Adrenal gland (tissue), 12 donors: ENCODE measurements around the gene ZCCHC4. TPM values are rescaled to one million over a fixed set of nuclear protein-coding genes. Genes with fewer than 3 reads are reported as not detected.

ENCODE experiments used
- DNase-seq, 7 donors: peaks; one replicate each; pipeline ENCODE4 v3.0.0-alpha.2; 2019 to 2020
- H3K27ac ChIP-seq, 5 donors: fragments of 200-600 bp; sonication (generic) in 4 of 5; 1 replicate in 3 of 5; 2 replicates in 2 of 5; pipeline versions ENCODE4 v1.5.1 to v1.8.0; 2016 to 2020; ENCODE audit warnings: mild to moderate bottlenecking in 1 of 5
- H3K27me3 ChIP-seq: fragments of 200-600 bp; 2 replicates; pipeline ENCODE4 v1.8.0; 2021
- H3K36me3 ChIP-seq, 2 donors: fragments of 200-600 bp; replicated peaks in 1 of 2; 1 replicate in 1 of 2; 2 replicates in 1 of 2; pipeline versions ENCODE4 v1.5.1 to v1.8.0; 2018 to 2022
- H3K4me1 ChIP-seq, 2 donors: fragments of 200-600 bp; replicated peaks in 1 of 2; 1 replicate in 1 of 2; 2 replicates in 1 of 2; pipeline versions ENCODE4 v1.5.1 to v1.8.0; 2018 to 2021
- H3K4me3 ChIP-seq, 4 donors: fragments of 200-600 bp; sonication (generic) in 3 of 4; one replicate each; pipeline ENCODE4 v1.5.1; 2016 to 2018
- H3K9me3 ChIP-seq, 3 donors: fragments of 200-600 bp; sonication (generic) in 1 of 3; replicated peaks in 1 of 3; 1 replicate in 2 of 3; 2 replicates in 1 of 3; pipeline versions ENCODE4 v1.5.1 to v1.8.0; 2016 to 2021
- POLR2A ChIP-seq, 2 donors: fragments of 450-650 bp; IDR thresholded peaks; one replicate each; pipeline ENCODE4 v1.6.1; 2017; ENCODE audit warnings: antibody characterized with exemption in 2 of 2, mild to moderate bottlenecking in 2 of 2, moderate library complexity in 1 of 2
- WGBS, 4 donors: extraction: QIAGEN DNeasy Blood & Tissue Kit in 2 of 4; methylation state at CpG; one replicate each; pipeline versions ENCODE4 v1.1.5 to v1.1.7; 2013 to 2017; 5-methylcytosine and 5-hydroxymethylcytosine counted together
- intact Hi-C, 2 donors: fragments of 100-400 bp; cut with DNase I; formaldehyde crosslinking; loops; one replicate each; pipeline versions ENCODE4 v1.14.1 to v1.15.0; 2022 to 2023
- polyA plus RNA-seq, 3 donors: library from polyadenylated mRNA; stranded (reverse); fragments of 200-250 nt in 2 of 3; fragments of 350-450 nt in 1 of 3; fragmentation: Illumina TruSeq in 1 of 3; extraction: RNeasy Lipid Tissue Mini Kit (QIAGEN cat#74804) in 1 of 3; gene quantifications; one replicate each; pipeline ENCODE4 v1.2.3, GENCODE V29; 2013 to 2014
- total RNA-seq, 9 donors: library from RNA; depleted of rRNA in 4 of 9; stranded (reverse); fragments of >200 nt in 4 of 9; fragments of 120-200 nt in 1 of 9; fragmentation: NEBNext Ultra II Directional in 1 of 9; extraction: Animal tissue kit (Norgen Biotek cat#: 25700) in 1 of 9; gene quantifications; one replicate each; pipeline versions ENCODE4 v1.1.0 to v1.2.4, GENCODE V29; 2013 to 2023
- TF ChIP-seq, protein P1 (sequence below), 6 experiments: fragments of 450-650 bp in 4 of 6; fragments of 200-600 bp in 2 of 6; sonication (generic) in 1 of 6; IDR thresholded peaks; 1 replicate in 5 of 6; 2 replicates in 1 of 6; pipeline versions ENCODE4 v1.5.1 to v1.8.0; 2016 to 2021; ENCODE audit warnings: antibody characterized with exemption in 6 of 6, mild to moderate bottlenecking in 2 of 6, moderate library complexity in 1 of 6
- donor health status: healthy with polysubstance abuse.
- donor health status: Bipolar disorder and iron deficiency.
- donor health status: DM: yes; HTN: yes; CAD: no.
- donor health status: DM: no; HTN: no; CAD: no.
- donor health status: DM: no; HTN: no; CAD: no.
- donor health status: DM: yes; HTN: yes; CAD: no.

The ZCCHC4 gene
- total and polyA plus RNA-seq, 12 donors = 4.8 to 14.8 (median 10.4) TPM

DNA sequence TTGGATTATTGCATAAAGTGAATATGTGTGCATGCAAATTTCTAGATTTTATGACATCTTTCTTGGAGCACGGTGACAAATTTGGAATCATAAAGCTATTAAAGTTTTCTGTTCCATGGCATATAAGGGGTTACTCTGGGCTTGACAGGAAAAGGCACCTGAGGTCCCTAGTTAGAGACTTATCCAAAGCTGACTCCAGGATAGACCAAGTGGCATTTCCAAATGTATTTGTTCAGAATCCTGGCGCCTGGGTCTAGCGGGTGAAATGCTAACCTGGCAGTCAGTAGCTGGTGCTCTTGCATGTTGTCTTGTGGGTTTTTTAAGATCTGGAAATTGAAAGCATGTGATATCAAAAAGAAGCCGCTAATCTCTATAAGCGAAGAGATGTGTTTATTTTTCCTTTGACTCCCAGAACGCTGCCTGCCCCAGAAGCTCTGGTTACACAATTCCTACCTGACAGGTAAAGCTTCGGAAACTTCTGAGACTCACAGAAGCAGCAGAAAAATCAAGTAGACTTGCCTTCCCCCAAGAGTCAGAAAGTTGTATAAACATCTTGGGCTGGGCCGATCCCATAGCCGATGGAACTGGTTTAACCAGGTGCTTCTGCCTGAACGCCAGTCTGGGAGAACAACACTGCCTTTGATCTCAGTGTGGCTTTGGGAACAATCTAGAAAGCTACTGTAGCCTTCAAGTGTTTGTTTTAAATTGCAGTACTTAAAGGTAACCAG is 12.9 kb upstream of the ZCCHC4 start:
- H3K4me3 ChIP-seq = no peak overlapping the region
- DNase-seq = no peak
- H3K27ac ChIP-seq = no peak overlapping the region
- H3K36me3 ChIP-seq = no peaks in the 10 kb centered on the region
- no peaks in the 10 kb centered on the region for H3K4me1 ChIP-seq
- no peak for TF ChIP-seq POLR2A (IDR thresholded peaks at IDR 0.05)
- TF ChIP-seq, protein P1, sequence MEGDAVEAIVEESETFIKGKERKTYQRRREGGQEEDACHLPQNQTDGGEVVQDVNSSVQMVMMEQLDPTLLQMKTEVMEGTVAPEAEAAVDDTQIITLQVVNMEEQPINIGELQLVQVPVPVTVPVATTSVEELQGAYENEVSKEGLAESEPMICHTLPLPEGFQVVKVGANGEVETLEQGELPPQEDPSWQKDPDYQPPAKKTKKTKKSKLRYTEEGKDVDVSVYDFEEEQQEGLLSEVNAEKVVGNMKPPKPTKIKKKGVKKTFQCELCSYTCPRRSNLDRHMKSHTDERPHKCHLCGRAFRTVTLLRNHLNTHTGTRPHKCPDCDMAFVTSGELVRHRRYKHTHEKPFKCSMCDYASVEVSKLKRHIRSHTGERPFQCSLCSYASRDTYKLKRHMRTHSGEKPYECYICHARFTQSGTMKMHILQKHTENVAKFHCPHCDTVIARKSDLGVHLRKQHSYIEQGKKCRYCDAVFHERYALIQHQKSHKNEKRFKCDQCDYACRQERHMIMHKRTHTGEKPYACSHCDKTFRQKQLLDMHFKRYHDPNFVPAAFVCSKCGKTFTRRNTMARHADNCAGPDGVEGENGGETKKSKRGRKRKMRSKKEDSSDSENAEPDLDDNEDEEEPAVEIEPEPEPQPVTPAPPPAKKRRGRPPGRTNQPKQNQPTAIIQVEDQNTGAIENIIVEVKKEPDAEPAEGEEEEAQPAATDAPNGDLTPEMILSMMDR (IDR thresholded peaks at IDR 0.05) = no peak
- no peaks in the 10 kb centered on the region for H3K9me3 ChIP-seq
- 55 to 66% (median 59%) methylated on average over 10 of the region's 10 CpGs for WGBS, 4 donors
- H3K27me3 ChIP-seq = peaks cover 3% of the 10 kb centered on the region
- intact Hi-C loops = no loop called here

DNA sequence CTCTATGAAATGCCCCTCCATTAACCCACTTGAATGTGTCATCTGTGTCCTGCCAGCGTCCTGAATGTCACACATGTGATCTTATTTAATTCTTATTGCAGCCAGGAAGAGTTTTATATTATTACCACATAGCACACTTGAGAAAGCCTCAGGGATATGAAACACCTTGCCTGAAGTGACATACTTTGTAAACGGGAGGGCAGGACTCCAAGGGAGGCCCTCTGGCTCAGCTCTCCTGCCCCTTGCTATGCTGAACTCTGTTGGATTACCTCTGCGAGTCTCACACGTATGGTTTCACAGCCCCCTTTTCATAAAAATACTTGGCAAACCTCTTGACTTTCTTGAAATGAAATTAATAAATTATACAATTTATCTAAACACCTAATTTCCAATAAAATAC is 11.1 kb upstream of the ZCCHC4 start:
- H3K4me1 ChIP-seq = no peaks in the 10 kb centered on the region
- H3K27me3 ChIP-seq = peaks cover 3% of the 10 kb centered on the region
- H3K27ac ChIP-seq = no peak overlapping the region
- no peak for DNase-seq
- H3K9me3 ChIP-seq = no peaks in the 10 kb centered on the region
- H3K36me3 ChIP-seq = no peaks in the 10 kb centered on the region
- intact Hi-C loops = no loop called here
- 74 to 83% (median 81%) methylated on average over 4 of the region's 4 CpGs for WGBS, 4 donors
- H3K4me3 ChIP-seq = no peak overlapping the region
- TF ChIP-seq POLR2A (IDR thresholded peaks at IDR 0.05) = no peak
- TF ChIP-seq, protein P1 (IDR thresholded peaks at IDR 0.05) = no peak

DNA sequence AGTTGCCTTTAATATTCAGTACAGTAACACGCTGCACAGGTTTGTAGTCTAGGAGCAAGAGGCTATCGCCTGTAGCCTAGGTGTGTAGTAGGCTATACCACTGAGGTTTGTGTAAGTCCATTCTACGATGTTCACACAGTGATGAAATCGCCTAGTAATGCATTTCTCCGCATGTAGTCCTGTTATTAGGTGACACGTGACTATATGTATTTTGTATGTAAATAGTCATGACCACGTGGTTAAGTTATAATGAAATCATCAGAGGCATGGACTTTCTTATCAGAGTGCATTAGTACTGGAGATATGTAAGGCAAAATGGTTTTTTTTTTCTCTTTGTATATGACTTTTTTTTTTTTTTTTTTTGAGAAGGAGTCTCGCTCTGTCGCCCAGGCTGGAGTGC is 9.9 kb upstream of the ZCCHC4 start:
- Histone ChIP-seq H3K4me1 (no peaks in the 10 kb centered on the region), H3K4me3 (no peak overlapping the region), H3K9me3 (no peaks in the 10 kb centered on the region), H3K27ac (no peak overlapping the region), H3K27me3 (peaks cover 3% of the 10 kb centered on the region), H3K36me3 (no peaks in the 10 kb centered on the region)
- TF ChIP-seq POLR2A (IDR thresholded peaks at IDR 0.05) = no peak
- TF ChIP-seq, protein P1 (IDR thresholded peaks at IDR 0.05) = no peak
- 85 to 94% (median 87%) methylated on average over 7 to 9 of the region's 9 CpGs for WGBS, 4 donors
- no peak for DNase-seq
- intact Hi-C loops = no loop called here

DNA sequence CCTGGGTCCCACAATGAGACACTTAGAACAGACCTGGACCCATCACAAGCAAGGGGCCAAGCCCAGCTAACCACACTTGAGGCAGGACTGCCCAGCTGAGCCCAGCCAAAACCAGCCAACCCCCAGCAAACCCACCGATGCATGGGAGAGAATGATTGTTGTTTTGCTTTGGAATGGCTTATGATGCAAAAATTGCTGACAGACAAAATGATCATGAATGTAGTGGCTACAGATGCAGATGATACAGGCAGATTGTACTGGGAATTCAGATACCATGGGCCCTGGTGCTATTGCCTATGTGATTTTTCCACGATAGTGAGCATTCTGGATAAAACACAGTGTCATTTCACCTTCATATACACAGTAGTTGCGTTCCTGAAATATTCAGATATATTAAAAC is 9.0 kb upstream of the ZCCHC4 start:
- H3K4me3 ChIP-seq = no peak overlapping the region
- 76 to 90% (median 81%) methylated on average over 3 of the region's 3 CpGs for WGBS, 4 donors
- no peaks in the 10 kb centered on the region for H3K4me1 ChIP-seq
- DNase-seq = no peak
- H3K9me3 ChIP-seq = no peaks in the 10 kb centered on the region
- intact Hi-C loops = no loop called here
- no peaks in the 10 kb centered on the region for H3K36me3 ChIP-seq
- H3K27me3 ChIP-seq = peaks cover 3% of the 10 kb centered on the region
- no peak overlapping the region for H3K27ac ChIP-seq
- TF ChIP-seq, protein P1 (IDR thresholded peaks at IDR 0.05) = no peak
- TF ChIP-seq POLR2A (IDR thresholded peaks at IDR 0.05) = no peak
